Naive thymus-derived CD8-positive, alpha-beta T cell (primary cell): ENCODE measurements around the gene ASCC1. TPM values are rescaled to one million over a fixed set of nuclear protein-coding genes. Genes with fewer than 3 reads are reported as not detected.
A peak's percentile ranks its signal among the peaks of the same experiment; 100 is the strongest.
"Not testable (repeated sequence)": the region's sequence is repeated elsewhere in the genome, so short reads cannot be mapped to it uniquely, and the experiment has no call there.

ENCODE experiments used
- ATAC-seq, 2 donors: fragments of 150-1000 bp; cut with Tn5 transposase in 1 of 2; sonication (Bioruptor Pico), chemical (Tn5 transposase) in 1 of 2; 1 replicate in 1 of 2; 2 replicates in 1 of 2; pipeline ENCODE4 v1.10.0; 2021; ENCODE audit warnings: mild to moderate bottlenecking in 2 of 2, moderate library complexity in 2 of 2
- POLR2A ChIA-PET: fragments of 350-600 bp; sonication (Branson Sonifier 250); formaldehyde crosslinking; loops from one replicate; lab custom pipeline; 2021; ENCODE audit warnings: antibody characterized with exemption; lab: Charles Lee
- DNase-seq, 10 donors: peaks; one replicate each; pipeline versions ENCODE4 v3.0.0 to v3.0.0-alpha.2; 2020 to 2022
- H3K27ac Mint-ChIP-seq, 10 donors: one replicate each; pipeline ENCODE4 v1.8.0; 2020 to 2022; ENCODE audit warnings: mild to moderate bottlenecking in 10 of 10, mixed read lengths in 10 of 10, moderate library complexity in 4 of 10, inconsistent platforms in 1 of 10
- H3K27me3 Mint-ChIP-seq, 5 donors: one replicate each; pipeline ENCODE4 v1.8.0; 2021 to 2022; ENCODE audit warnings: mixed read lengths in 5 of 5
- H3K36me3 Mint-ChIP-seq, 3 donors: one replicate each; pipeline ENCODE4 v1.8.0; 2020 to 2022; ENCODE audit warnings: mixed read lengths in 3 of 3, mild to moderate bottlenecking in 2 of 3, inconsistent platforms in 1 of 3
- H3K4me1 Mint-ChIP-seq, 4 donors: one replicate each; pipeline ENCODE4 v1.8.0; 2021 to 2022; ENCODE audit warnings: mixed read lengths in 4 of 4
- H3K4me3 Mint-ChIP-seq, 10 donors: one replicate each; pipeline ENCODE4 v1.8.0; 2020 to 2022; ENCODE audit warnings: mild to moderate bottlenecking in 10 of 10, mixed read lengths in 10 of 10, moderate library complexity in 6 of 10, inconsistent platforms in 1 of 10
- H3K9me3 Mint-ChIP-seq, 9 donors: one replicate each; pipeline ENCODE4 v1.8.0; 2020 to 2022; ENCODE audit warnings: mixed read lengths in 9 of 9, mild to moderate bottlenecking in 3 of 9, inconsistent platforms in 1 of 9, moderate library complexity in 1 of 9
- polyA plus RNA-seq, 3 donors: library from polyadenylated mRNA; unstranded; fragments of 300-500 nt; fragmentation: Illumina TruSeq; gene quantifications; one replicate each; pipeline ENCODE4 v1.2.3, GENCODE V29; 2021
- total RNA-seq, 8 experiments: library from RNA in 2 of 8; stranded (reverse) in 2 of 8; gene quantifications; one replicate each; pipeline ENCODE4 v1.2.3 and lab custom pipeline; 2021 to 2026

Gene ASCC1
- total and polyA plus RNA-seq, 5 experiments from 2014 or later = 21.2 to 44.4 (median 24.7) TPM

DNA sequence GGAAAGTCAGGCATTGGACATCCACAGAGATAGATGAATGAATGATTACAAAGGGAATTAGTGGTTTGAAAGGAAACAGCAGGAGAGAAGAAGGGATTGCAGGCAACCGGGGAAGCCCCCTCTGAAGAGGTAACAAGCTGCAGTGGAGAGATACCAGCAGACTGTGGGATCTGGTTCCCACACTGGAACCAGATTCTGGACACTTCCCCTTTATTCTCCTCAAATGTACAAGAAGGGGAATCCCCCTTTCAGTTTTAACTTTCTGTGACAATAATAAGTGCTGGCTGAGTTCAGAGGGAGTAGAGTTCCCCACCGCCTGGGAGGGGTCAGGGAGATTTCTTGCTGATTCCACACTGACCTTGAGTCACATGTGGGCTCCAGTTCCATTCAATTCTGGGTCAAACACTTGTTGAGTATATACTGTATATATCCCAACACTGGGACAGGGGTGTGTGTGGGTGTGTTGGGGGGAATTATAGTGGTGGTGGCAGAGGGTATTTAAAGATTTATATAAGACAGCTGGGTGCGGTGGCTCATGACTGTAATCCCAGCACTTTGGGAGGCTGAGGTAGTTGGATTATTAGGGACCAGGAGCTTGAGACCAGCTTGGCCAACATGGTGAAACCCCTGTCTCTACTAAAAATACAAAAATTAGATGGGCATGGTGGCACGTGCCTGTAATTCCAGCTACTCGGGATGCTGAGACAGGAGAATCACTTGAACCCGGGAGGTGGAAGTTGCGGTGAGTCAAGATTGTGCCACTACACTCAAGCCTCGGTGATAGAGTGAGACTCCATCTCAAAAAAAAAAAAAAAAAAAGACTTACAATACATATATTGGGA, 41.2 kb upstream of the ASCC1 start:
- peak overlapping the region in 8 of 10 donors; percentile 3 to 67 (median 46) for H3K4me3 Mint-ChIP-seq
- H3K27me3 Mint-ChIP-seq = no peaks in the 10 kb centered on the region
- H3K36me3 Mint-ChIP-seq = no peaks in the 10 kb centered on the region
- peaks cover 46 to 87% (median 83%) of the 10 kb centered on the region in 4 donors for H3K4me1 Mint-ChIP-seq
- H3K9me3 Mint-ChIP-seq = no peaks in the 10 kb centered on the region
- ATAC-seq (no peak), DNase-seq (no peak)
- POLR2A ChIA-PET = interaction anchor here (0.7 to 4.0 kb wide), 7 partner anchors 10 to 136 kb away, joined by 3 to 23 read pairs (median 4); no protein-coding TSS in a partner anchor
- peak overlapping the region in 9 of 10 donors; percentile 66 to 93 (median 80) for H3K27ac Mint-ChIP-seq

DNA sequence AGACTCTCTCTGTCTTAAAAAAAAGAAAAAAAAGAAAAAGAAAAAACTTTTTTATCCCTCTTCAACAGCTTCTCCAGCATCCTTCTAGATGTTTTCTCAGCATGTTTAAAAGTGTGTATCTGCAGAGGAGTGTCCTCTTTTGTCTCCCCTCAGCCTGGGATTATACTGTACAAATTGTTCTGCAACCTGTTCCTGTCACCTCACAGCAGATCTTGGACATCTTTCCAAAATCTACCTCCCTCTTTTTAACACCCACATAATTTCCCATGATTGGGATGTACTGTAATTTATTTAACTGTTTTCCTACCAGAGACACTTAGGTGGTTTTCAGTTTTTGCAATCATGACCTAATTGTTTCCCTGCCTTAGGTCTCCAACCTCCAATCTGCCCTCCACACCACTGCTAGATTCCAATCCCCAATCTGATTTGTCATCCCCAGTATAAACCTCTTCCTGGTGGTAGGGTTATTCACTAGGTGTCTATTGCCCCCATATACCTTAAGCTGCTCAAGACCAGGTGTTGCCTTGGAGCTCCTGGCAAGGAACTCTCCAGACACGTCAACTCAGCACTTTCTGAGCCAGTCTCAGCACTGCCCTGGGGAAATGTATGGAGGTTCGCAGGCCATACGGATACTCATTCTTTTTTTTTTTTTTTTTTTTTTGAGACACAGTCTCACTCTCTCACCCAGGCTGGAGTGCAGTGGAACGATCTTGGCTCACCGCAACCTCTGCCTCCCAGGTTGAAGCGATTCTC, 40.1 kb upstream of the ASCC1 start:
- POLR2A ChIA-PET = interaction anchor here (0.7 to 4.5 kb wide), 11 partner anchors 9 to 168 kb away, joined by 3 to 69 read pairs (median 6); partner anchors contain the start of gene DDIT4
- ATAC-seq = no peak
- H3K27me3 Mint-ChIP-seq = no peaks in the 10 kb centered on the region
- DNase-seq = no peak
- H3K27ac Mint-ChIP-seq = peak overlapping the region; percentile 7 to 96 (median 82)
- peak overlapping the region in 9 of 10 donors; percentile 8 to 89 (median 37) for H3K4me3 Mint-ChIP-seq
- peaks cover 47 to 88% (median 85%) of the 10 kb centered on the region in 4 donors for H3K4me1 Mint-ChIP-seq
- H3K36me3 Mint-ChIP-seq = no peaks in the 10 kb centered on the region
- H3K9me3 Mint-ChIP-seq = no peaks in the 10 kb centered on the region

- H3K27ac Mint-ChIP-seq = peak overlapping the region; percentile 93 to 98 (median 96)
- POLR2A ChIA-PET = interaction anchor here (0.7 to 4.5 kb wide), 16 partner anchors 7 to 182 kb away, joined by 3 to 69 read pairs (median 4); partner anchors contain the start of genes ANAPC16, ASCC1, DDIT4 and SPOCK2
- peak; percentile 71 to 85 for ATAC-seq
- no peaks in the 10 kb centered on the region for H3K27me3 Mint-ChIP-seq
- H3K4me1 Mint-ChIP-seq = peaks cover 47 to 89% (median 84%) of the 10 kb centered on the region in 4 donors
- peak overlapping the region; percentile 66 to 92 (median 78) for H3K4me3 Mint-ChIP-seq
- DNase-seq = peak in 6 of 10 donors; percentile 28 to 67 (median 41)
- H3K9me3 Mint-ChIP-seq = no peaks in the 10 kb centered on the region
- no peaks in the 10 kb centered on the region for H3K36me3 Mint-ChIP-seq
Observed at GRCh38 chr10:72254813-72255568, 38.9 kb upstream of the ASCC1 start.

DNA sequence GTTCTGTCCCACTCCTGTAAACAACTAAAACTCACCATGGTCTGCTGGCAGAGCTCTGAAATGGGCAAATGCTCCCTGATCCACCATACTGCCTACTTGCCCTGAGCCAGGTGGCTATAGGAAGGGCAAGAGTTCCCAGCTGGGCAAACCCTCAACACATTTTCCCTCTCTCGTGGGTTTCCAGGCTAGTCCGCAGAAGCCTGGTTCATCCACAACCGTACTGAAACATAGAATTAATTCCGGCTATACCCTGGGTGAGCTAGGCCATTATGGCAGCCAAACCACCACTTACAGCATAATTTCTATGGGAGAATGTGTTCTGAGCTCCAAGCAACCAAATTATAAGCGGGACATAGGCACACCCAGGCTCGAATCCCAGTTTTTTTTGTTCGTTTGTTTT, 37.5 kb upstream of the ASCC1 start:
- no peaks in the 10 kb centered on the region for H3K36me3 Mint-ChIP-seq
- no peaks in the 10 kb centered on the region for H3K27me3 Mint-ChIP-seq
- peak overlapping the region in 9 of 10 donors; percentile 46 to 68 (median 62) for H3K4me3 Mint-ChIP-seq
- ATAC-seq (no peak), DNase-seq (no peak)
- peaks cover 44 to 89% (median 79%) of the 10 kb centered on the region in 4 donors for H3K4me1 Mint-ChIP-seq
- POLR2A ChIA-PET = interaction anchor here (0.8 to 4.5 kb wide), 10 partner anchors 10 to 165 kb away, joined by 3 to 69 read pairs (median 6); partner anchors contain the start of genes DDIT4 and SPOCK2
- H3K27ac Mint-ChIP-seq = peak overlapping the region; percentile 67 to 96 (median 89)
- H3K9me3 Mint-ChIP-seq = no peaks in the 10 kb centered on the region

GRCh38 chr10:72252972-72253371, 36.9 kb upstream of the ASCC1 start:
- no peaks in the 10 kb centered on the region for H3K27me3 Mint-ChIP-seq
- no peaks in the 10 kb centered on the region for H3K9me3 Mint-ChIP-seq
- no peaks in the 10 kb centered on the region for H3K36me3 Mint-ChIP-seq
- DNase-seq (no peak), ATAC-seq (no peak)
- H3K27ac Mint-ChIP-seq = peak overlapping the region; percentile 67 to 95 (median 89)
- peak overlapping the region in 9 of 10 donors; percentile 50 to 68 (median 62) for H3K4me3 Mint-ChIP-seq
- H3K4me1 Mint-ChIP-seq = peaks cover 46 to 91% (median 82%) of the 10 kb centered on the region in 4 donors
- POLR2A ChIA-PET = interaction anchor here (0.7 to 4.5 kb wide), 11 partner anchors 10 to 164 kb away, joined by 3 to 69 read pairs (median 5); partner anchors contain the start of genes DDIT4 and SPOCK2

DNA sequence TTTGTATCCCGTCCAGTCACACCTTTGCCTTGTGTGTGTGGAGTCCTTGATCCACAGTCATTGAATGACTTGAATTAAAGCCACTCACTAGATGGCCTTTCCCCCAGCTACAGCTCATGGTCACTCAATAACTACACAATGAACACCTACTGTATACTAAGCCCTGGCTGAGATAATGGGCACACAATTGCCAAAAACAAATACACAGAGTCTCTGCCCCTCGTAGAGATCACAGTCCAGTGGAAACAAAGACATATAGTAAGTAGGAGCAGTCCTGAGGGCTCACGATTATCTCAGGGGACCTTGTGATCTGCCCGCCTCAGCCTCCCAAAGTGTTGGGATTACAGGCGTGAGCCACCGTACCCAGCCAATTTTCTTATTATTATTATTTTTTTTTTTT, 35.6 kb upstream of the ASCC1 start:
- ATAC-seq (no peak), DNase-seq (no peak)
- Mint-ChIP-seq H3K4me1 (peaks cover 47 to 94% (median 85%) of the 10 kb centered on the region in 4 donors), H3K27me3 (no peaks in the 10 kb centered on the region), H3K9me3 (no peaks in the 10 kb centered on the region), H3K36me3 (no peaks in the 10 kb centered on the region), H3K27ac (peak overlapping the region in 9 of 10 donors; percentile 59 to 92 (median 79)), H3K4me3 (peak overlapping the region in 9 of 10 donors; percentile 22 to 56 (median 36))
- POLR2A ChIA-PET = interaction anchor here (1.3 to 9.5 kb wide), 4 partner anchors 16 to 60 kb away, joined by 3 to 83 read pairs (median 23); partner anchors contain the start of genes ANAPC16, ASCC1 and DDIT4

DNA sequence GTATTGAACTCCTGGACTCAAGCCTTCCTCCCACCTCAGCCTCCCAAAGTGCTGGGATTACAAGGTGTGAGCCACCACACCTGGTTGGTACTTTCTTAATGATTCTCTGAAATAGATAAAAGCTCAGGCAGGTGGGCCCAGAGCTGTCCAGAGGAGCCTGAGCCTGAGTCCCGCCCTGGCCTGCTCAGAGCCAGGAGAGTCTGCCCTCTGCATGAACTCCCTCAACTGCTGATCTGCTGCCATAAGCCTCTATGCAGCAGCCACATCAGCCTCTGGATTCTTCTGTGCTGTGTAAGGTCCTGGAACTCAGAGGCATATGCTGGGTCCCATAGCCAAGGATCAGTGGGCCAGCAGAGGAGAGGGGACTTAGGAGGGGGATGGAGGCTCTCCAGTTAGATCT, 34.6 kb upstream of the ASCC1 start:
- Mint-ChIP-seq H3K4me1 (peaks cover 48 to 95% (median 87%) of the 10 kb centered on the region in 4 donors), H3K27ac (peak overlapping the region; percentile 68 to 95 (median 91)), H3K36me3 (no peaks in the 10 kb centered on the region), H3K9me3 (no peaks in the 10 kb centered on the region), H3K4me3 (peak overlapping the region; percentile 25 to 80 (median 59)), H3K27me3 (no peaks in the 10 kb centered on the region)
- POLR2A ChIA-PET = interaction anchor here (1.0 to 9.5 kb wide), 4 partner anchors 17 to 47 kb away, joined by 3 to 83 read pairs (median 23); partner anchors contain the start of genes ANAPC16, ASCC1 and DDIT4
- ATAC-seq = no peak
- DNase-seq = no peak

DNA sequence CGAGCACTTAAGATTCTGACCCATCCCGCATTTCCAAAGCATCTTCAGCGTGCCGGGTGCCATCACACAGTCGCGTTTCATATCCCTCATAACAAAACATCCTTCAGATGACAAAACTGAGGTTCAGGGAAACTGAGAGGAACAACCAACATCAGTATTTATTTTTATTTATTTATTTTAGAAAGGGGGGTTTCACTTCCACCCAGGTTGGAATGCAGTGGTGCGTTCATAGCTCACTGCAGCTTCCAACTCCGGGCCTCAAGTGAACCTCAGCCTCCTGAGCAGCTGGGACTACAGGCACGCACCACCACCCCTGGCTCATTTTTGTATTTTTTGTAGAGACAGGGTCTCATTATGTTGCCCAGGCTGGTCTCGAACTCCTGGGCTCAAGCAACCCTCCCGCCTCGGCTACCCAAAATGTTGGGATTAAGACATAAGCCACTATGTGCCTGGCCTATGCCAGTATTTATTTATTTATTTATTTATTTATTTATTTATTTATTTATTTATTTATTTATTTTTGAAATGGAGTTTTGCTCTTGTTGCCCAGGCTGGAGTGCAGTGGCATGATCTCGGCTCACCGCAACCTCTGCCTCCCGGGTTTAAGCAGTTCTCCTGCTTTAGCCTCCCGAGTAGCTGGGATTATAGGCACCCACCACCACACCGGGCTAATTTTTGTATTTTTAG, 33.2 kb upstream of the ASCC1 start:
- POLR2A ChIA-PET = interaction anchor here (0.6 to 9.5 kb wide), 7 partner anchors 8 to 172 kb away, joined by 3 to 83 read pairs (median 23); partner anchors contain the start of genes ANAPC16, ASCC1 and DDIT4
- ATAC-seq, H3K9me3 Mint-ChIP-seq, DNase-seq, H3K27me3 Mint-ChIP-seq, H3K36me3 Mint-ChIP-seq: not testable (repeated sequence)
- H3K27ac Mint-ChIP-seq = peak overlapping the region; percentile 93 to 99 (median 98)
- H3K4me1 Mint-ChIP-seq = peaks cover 48 to 95% (median 87%) of the 10 kb centered on the region in 4 donors
- peak overlapping the region; percentile 70 to 91 (median 86) for H3K4me3 Mint-ChIP-seq

- Mint-ChIP-seq H3K4me1 (peaks cover 49 to 95% (median 90%) of the 10 kb centered on the region in 4 donors), H3K36me3 (no peaks in the 10 kb centered on the region), H3K9me3 (no peaks in the 10 kb centered on the region), H3K4me3 (peak overlapping the region; percentile 70 to 91 (median 86)), H3K27me3 (no peaks in the 10 kb centered on the region), H3K27ac (peak overlapping the region; percentile 93 to 99 (median 98))
- DNase-seq = peak; percentile 46 to 92 (median 81)
- ATAC-seq = peak; percentile 82 to 86
- POLR2A ChIA-PET = interaction anchor here (0.6 to 9.5 kb wide), 31 partner anchors 8 to 175 kb away, joined by 3 to 83 read pairs (median 6); partner anchors contain the start of genes ANAPC16, ASCC1 and DDIT4
Observed at GRCh38 chr10:72248468-72249151, 32.5 kb upstream of the ASCC1 start.

DNA sequence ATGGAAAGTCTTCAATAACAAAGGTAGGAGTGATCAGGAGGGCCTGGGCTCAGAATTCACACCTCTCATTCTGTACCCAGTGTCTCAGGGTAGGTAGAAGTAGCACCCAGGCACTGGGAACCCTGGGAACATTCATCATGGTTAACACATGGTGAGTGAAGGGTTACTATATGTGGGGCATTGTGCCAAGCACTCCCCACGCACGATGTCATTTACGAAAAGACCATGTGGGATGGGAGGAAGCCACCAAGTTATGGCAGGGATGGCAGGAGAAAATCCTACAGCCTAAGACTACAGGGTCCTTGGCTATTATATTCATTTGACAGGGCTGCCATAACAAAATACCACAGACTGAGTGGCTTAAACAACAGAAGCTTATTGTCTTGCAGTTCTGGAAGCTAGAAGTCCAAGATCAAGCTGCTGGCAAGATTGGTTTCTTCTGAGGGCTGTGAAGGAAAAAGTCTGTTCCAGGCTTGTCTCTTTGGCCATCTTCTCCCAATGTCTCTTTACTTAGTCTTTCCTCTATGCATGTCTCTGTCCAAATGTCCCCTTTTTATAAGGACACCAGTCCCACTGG, 30.0 kb upstream of the ASCC1 start:
- POLR2A ChIA-PET = interaction anchor here (0.7 to 9.5 kb wide), 12 partner anchors 8 to 140 kb away, joined by 3 to 83 read pairs (median 5); partner anchors contain the start of genes ANAPC16, ASCC1 and DDIT4
- ATAC-seq (no peak), DNase-seq (no peak)
- Mint-ChIP-seq H3K27me3 (no peaks in the 10 kb centered on the region), H3K36me3 (no peaks in the 10 kb centered on the region), H3K9me3 (no peaks in the 10 kb centered on the region), H3K4me3 (peak overlapping the region in 9 of 10 donors; percentile 26 to 76 (median 63)), H3K4me1 (peaks cover 50 to 96% (median 91%) of the 10 kb centered on the region in 4 donors), H3K27ac (peak overlapping the region; percentile 71 to 95 (median 93))
